Osteocyte (in vitro differentiated cells): Measurements from ENCODE around the gene MYLK3. TPM values are rescaled to one million over a fixed set of nuclear protein-coding genes. Genes with fewer than 3 reads are reported as not detected.

Experiments
- DNase-seq: peaks from one replicate; pipeline ENCODE4 v3.0.0; 2021; ENCODE audit warnings: mixed read lengths; ENCODE audit not compliant: unreplicated experiment; ENCODE audit errors: extremely low spot score
- H3K27ac Mint-ChIP-seq: one replicate; pipeline ENCODE4 v1.8.0; 2021; ENCODE audit warnings: mild to moderate bottlenecking, mixed read lengths; ENCODE audit not compliant: unreplicated experiment
- H3K27me3 Mint-ChIP-seq: one replicate; pipeline ENCODE4 v1.8.0; 2021; ENCODE audit warnings: mixed read lengths; ENCODE audit not compliant: unreplicated experiment
- H3K36me3 Mint-ChIP-seq: one replicate; pipeline ENCODE4 v1.8.0; 2021; ENCODE audit warnings: mixed read lengths; ENCODE audit not compliant: unreplicated experiment
- H3K4me1 Mint-ChIP-seq: one replicate; pipeline ENCODE4 v1.8.0; 2021; ENCODE audit warnings: mixed read lengths; ENCODE audit not compliant: unreplicated experiment
- H3K4me3 Mint-ChIP-seq: one replicate; pipeline ENCODE4 v1.8.0; 2021; ENCODE audit warnings: mild to moderate bottlenecking, moderate library complexity, mixed read lengths; ENCODE audit not compliant: unreplicated experiment
- H3K9me3 Mint-ChIP-seq: one replicate; pipeline ENCODE4 v1.8.0; 2021; ENCODE audit warnings: mixed read lengths; ENCODE audit not compliant: unreplicated experiment
- total RNA-seq: library from RNA; stranded (reverse); gene quantifications from 2 replicates; pipeline ENCODE4 v1.2.1, GENCODE V29; 2021
- TF ChIP-seq, protein P1 (sequence below): fragments of 200-600 bp; sonication (generic); IDR thresholded peaks from 2 replicates; pipeline ENCODE4 v1.5.0; 2021; ENCODE audit warnings: antibody characterized with exemption, mild to moderate bottlenecking, moderate library complexity

The MYLK3 gene
- total RNA-seq, 1 donor from 2014 or later: 0.24 TPM

DNA sequence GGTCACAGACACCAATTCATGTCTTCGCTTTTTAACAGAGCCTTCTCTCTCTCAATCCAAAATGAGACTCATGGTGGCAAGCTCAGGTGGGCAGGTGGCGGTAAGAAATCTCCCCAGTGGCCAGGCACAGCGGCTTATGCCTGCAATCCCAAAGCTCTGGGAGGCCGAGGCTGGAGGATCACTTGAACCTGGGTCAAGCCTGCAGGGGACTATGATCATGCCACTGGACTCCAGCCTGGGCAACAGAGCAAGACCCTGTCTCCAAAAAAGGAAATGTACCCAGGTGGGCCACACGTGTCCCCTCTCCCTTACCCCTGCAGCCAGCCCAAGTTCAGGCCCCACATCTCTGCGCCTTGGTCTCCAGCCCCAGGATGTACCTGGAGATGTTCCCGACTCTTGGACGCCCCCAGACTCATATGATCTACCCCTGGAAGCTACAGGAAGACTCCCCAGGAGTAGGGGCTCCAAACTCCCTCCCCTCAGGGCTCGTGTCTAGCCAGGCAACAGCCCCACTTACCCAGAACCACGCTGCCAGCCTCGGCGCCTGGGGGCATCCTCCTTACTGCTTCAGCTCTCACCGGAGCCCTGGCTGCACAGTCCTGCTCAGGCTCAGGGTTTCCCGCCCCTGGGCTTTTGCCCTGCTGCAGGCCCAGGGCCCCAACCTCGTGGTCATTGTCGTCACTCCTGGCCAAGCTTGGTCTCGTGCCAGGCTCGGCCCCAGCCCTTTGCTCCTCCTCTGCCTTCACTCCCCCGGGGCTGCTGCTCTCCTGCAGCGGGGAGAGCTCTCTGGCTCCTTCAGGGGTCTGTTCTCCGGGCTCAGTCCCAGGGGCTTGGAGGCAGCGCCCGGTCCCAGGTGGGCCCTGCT lies 16.2 kb downstream of the MYLK3 start:
- TF ChIP-seq, protein P1, sequence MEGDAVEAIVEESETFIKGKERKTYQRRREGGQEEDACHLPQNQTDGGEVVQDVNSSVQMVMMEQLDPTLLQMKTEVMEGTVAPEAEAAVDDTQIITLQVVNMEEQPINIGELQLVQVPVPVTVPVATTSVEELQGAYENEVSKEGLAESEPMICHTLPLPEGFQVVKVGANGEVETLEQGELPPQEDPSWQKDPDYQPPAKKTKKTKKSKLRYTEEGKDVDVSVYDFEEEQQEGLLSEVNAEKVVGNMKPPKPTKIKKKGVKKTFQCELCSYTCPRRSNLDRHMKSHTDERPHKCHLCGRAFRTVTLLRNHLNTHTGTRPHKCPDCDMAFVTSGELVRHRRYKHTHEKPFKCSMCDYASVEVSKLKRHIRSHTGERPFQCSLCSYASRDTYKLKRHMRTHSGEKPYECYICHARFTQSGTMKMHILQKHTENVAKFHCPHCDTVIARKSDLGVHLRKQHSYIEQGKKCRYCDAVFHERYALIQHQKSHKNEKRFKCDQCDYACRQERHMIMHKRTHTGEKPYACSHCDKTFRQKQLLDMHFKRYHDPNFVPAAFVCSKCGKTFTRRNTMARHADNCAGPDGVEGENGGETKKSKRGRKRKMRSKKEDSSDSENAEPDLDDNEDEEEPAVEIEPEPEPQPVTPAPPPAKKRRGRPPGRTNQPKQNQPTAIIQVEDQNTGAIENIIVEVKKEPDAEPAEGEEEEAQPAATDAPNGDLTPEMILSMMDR: no peak
- no peak overlapping the region for H3K4me3 Mint-ChIP-seq
- H3K9me3 Mint-ChIP-seq: no peaks in the 10 kb centered on the region
- no peaks in the 10 kb centered on the region for H3K27me3 Mint-ChIP-seq
- H3K36me3 Mint-ChIP-seq: no peaks in the 10 kb centered on the region
- DNase-seq: no peak
- H3K27ac Mint-ChIP-seq: no peak overlapping the region
- H3K4me1 Mint-ChIP-seq: peaks cover 6% of the 10 kb centered on the region

DNA sequence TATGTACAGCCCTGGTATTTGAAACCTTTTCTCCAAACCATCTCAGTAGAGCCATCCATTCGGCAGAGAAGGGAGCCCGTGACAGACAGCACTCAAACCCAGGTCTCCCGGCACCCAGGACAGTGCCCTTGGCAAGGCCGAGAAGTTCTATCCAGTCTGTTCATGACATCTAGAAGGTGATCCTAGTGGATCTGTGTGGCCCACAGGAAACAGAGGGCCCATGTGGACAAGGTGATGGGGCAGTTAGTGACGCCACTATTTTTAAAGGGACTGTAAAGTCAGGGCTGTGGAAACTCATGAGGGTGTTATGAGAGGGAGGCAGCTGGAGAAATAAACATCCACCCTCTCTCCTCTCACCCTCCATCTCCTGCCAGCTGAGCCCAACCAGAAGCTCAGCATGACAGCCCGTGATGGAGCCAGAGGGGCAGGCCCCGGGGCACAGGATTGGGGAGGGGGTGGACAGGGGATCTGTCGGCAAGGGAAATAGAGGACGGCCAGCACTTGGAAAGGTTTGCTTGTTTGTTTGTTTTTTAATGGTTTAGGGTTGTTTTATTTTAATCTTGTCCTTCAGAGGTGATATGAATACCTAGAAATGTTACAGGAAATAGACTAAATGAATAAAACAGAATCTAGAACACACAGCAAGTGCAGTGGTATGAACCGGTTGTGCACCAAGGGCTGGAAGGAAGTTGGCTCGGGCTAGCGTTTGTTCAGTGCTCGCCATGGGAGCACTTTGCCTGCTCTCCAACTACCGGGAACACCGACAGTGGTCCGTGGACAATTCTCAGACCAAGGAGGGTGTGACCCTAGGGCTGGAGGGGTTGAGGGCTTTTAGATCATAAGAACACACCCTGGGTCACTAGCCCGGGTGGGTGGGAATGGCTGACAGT lies 17.1 kb downstream of the MYLK3 start:
- no peak for DNase-seq
- Mint-ChIP-seq H3K27ac (peak overlapping the region; percentile 8), H3K9me3 (no peaks in the 10 kb centered on the region), H3K36me3 (no peaks in the 10 kb centered on the region), H3K4me3 (no peak overlapping the region), H3K4me1 (peaks cover 6% of the 10 kb centered on the region), H3K27me3 (no peaks in the 10 kb centered on the region)
- TF ChIP-seq, protein P1: no peak

DNA sequence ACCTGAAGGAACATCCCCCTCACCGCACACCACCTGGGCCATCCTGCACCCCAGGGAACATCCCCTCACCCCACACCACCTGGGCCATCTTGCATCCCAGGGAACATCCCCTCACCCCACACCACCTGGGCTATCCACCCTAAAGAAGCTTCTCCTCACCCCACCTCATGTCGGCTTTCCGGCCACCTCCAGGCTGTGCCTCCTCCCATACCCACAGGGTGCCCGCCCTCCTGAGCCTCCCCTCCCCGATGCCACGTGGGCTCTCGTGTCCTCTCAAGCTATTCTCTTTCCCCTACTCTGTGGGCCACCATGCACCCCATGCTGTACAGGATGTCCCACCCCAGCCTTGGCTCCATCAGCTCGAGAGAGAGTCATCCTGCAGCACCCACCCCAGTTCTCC lies 18.0 kb downstream of the MYLK3 start:
- Mint-ChIP-seq H3K27me3 (no peaks in the 10 kb centered on the region), H3K9me3 (peaks cover 3% of the 10 kb centered on the region), H3K27ac (no peak overlapping the region), H3K4me3 (no peak overlapping the region), H3K36me3 (no peaks in the 10 kb centered on the region), H3K4me1 (peaks cover 6% of the 10 kb centered on the region)
- TF ChIP-seq, protein P1: no peak
- DNase-seq: no peak

DNA sequence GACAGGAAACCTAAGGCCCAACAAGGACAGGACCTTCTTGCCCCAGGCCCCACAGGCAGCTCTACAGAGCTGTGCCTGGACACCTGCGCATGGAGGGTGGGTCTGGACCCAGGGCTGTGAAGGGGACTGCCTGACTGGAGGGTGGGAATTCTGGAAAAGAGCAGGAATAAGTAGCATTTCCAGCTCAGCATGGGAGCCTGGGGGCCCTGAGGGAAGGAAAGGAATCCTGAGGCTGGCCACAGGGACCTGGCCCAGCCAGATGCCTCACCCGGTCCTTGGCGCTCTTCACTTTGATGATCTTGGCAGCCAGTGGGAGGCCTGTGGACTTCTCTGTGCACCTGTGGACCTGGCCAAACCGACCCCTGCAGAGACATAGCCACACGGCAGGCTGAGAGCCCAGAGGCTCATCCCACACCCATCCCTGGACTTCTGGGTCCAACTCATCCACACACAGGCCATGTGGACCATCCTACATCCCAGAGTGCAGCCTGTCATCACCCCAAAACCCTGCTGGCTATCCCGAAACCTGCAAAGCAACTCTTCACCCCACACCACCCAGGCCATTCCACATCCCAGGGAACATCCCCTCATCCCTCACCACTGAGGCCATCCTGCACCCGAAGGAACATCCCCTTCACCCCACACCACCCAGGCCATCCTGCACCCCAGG lies 18.7 kb downstream of the MYLK3 start:
- peaks cover 6% of the 10 kb centered on the region for H3K4me1 Mint-ChIP-seq
- no peak overlapping the region for H3K4me3 Mint-ChIP-seq
- H3K36me3 Mint-ChIP-seq: no peaks in the 10 kb centered on the region
- H3K9me3 Mint-ChIP-seq: peaks cover 4% of the 10 kb centered on the region
- TF ChIP-seq, protein P1: no peak
- no peak overlapping the region for H3K27ac Mint-ChIP-seq
- DNase-seq: peak; percentile 77
- no peaks in the 10 kb centered on the region for H3K27me3 Mint-ChIP-seq
